ENCODE results near the gene TNN.

GRCh38 chr1:175126347-175126746, 58.7 kb downstream of the TNN start:
- TF ChIP-seq POLR2AphosphoS5 (IDR thresholded peaks at IDR 0.05) = no peak
- no peak for TF ChIP-seq POLR2A (IDR thresholded peaks at IDR 0.05)
